ENCODE data around the gene GP1BB.

GRCh38 chr22:19733755-19734154 is 10.4 kb downstream of the GP1BB start:
- TF ChIP-seq, protein P1, sequence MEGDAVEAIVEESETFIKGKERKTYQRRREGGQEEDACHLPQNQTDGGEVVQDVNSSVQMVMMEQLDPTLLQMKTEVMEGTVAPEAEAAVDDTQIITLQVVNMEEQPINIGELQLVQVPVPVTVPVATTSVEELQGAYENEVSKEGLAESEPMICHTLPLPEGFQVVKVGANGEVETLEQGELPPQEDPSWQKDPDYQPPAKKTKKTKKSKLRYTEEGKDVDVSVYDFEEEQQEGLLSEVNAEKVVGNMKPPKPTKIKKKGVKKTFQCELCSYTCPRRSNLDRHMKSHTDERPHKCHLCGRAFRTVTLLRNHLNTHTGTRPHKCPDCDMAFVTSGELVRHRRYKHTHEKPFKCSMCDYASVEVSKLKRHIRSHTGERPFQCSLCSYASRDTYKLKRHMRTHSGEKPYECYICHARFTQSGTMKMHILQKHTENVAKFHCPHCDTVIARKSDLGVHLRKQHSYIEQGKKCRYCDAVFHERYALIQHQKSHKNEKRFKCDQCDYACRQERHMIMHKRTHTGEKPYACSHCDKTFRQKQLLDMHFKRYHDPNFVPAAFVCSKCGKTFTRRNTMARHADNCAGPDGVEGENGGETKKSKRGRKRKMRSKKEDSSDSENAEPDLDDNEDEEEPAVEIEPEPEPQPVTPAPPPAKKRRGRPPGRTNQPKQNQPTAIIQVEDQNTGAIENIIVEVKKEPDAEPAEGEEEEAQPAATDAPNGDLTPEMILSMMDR (IDR thresholded peaks at IDR 0.05): no peak
- no peak for TF ChIP-seq POLR2AphosphoS5 (IDR thresholded peaks at IDR 0.05; ENCODE audit: low read depth, low read length)
